ENCODE measurements around the gene ADGRB3. TPM values are rescaled to one million over a fixed set of nuclear protein-coding genes. Genes with fewer than 3 reads are reported as not detected.
"Not testable (repeated sequence)": the region's sequence is repeated elsewhere in the genome, so short reads cannot be mapped to it uniquely, and the experiment has no call there.

ADGRB3 gene
- total RNA-seq, 3 donors from 2014 or later, result 1.1 to 2.3 (median 1.2) TPM

GRCh38 chr6:68774843-68775242, 139.8 kb downstream of the ADGRB3 start:
- H3K36me3 ChIP-seq, result no peaks in the 10 kb centered on the region
- TF ChIP-seq POLR2A (IDR thresholded peaks at IDR 0.05) (no peak), POLR2AphosphoS5 (IDR thresholded peaks at IDR 0.05) (no peak), CTCF (IDR thresholded peaks at IDR 0.05) (no peak)
- no peaks in the 10 kb centered on the region for H3K27me3 ChIP-seq
- no peaks in the 10 kb centered on the region for H3K9me3 ChIP-seq
- intact Hi-C loops (cut with DNase I; ENCODE audit: low total_unique reads), result no loop called here
- no peak overlapping the region for H3K27ac ChIP-seq
- H3K4me3 ChIP-seq, result no peak overlapping the region
- H3K4me1 ChIP-seq, result no peaks in the 10 kb centered on the region
- no peak for DNase-seq (ENCODE audit: low spot score in 2 of 2)

- intact Hi-C loops (cut with DNase I; ENCODE audit: low total_unique reads), result no loop called here
- no peak overlapping the region for H3K27ac ChIP-seq
- H3K36me3 ChIP-seq, result no peaks in the 10 kb centered on the region
- no peak for DNase-seq (ENCODE audit: low spot score in 2 of 2)
- H3K9me3 ChIP-seq, result no peaks in the 10 kb centered on the region
- H3K4me1 ChIP-seq, result no peaks in the 10 kb centered on the region
- no peak for TF ChIP-seq CTCF (IDR thresholded peaks at IDR 0.05)
- no peak for TF ChIP-seq POLR2A (IDR thresholded peaks at IDR 0.05)
- TF ChIP-seq POLR2AphosphoS5 (IDR thresholded peaks at IDR 0.05), result no peak
- H3K27me3 ChIP-seq, result no peaks in the 10 kb centered on the region
- H3K4me3 ChIP-seq, result no peak overlapping the region
Measured at GRCh38 chr6:68776354-68776753, 141.3 kb downstream of the ADGRB3 start.

- no peaks in the 10 kb centered on the region for H3K36me3 ChIP-seq
- no peak for DNase-seq (ENCODE audit: low spot score in 2 of 2)
- H3K4me3 ChIP-seq, result no peak overlapping the region
- intact Hi-C loops (cut with DNase I; ENCODE audit: low total_unique reads), result no loop called here
- H3K9me3 ChIP-seq, result no peaks in the 10 kb centered on the region
- TF ChIP-seq CTCF (IDR thresholded peaks at IDR 0.05), result no peak
- TF ChIP-seq POLR2AphosphoS5 (IDR thresholded peaks at IDR 0.05), result no peak
- no peak for TF ChIP-seq POLR2A (IDR thresholded peaks at IDR 0.05)
- H3K27ac ChIP-seq, result no peak overlapping the region
- H3K4me1 ChIP-seq, result no peaks in the 10 kb centered on the region
- H3K27me3 ChIP-seq, result no peaks in the 10 kb centered on the region
Measured at GRCh38 chr6:68777956-68778355, 142.9 kb downstream of the ADGRB3 start.

- Histone ChIP-seq H3K4me3 (no peak overlapping the region), H3K9me3 (no peaks in the 10 kb centered on the region), H3K27ac (no peak overlapping the region), H3K4me1 (no peaks in the 10 kb centered on the region), H3K36me3 (no peaks in the 10 kb centered on the region), H3K27me3 (no peaks in the 10 kb centered on the region)
- no peak for TF ChIP-seq POLR2A (IDR thresholded peaks at IDR 0.05)
- TF ChIP-seq CTCF (IDR thresholded peaks at IDR 0.05), result peak in 2 of 3 donors; percentile 36 to 37
- no peak for DNase-seq (ENCODE audit: low spot score in 2 of 2)
- intact Hi-C loops (cut with DNase I; ENCODE audit: low total_unique reads), result no loop called here
Measured at GRCh38 chr6:68778356-68779020, 143.4 kb downstream of the ADGRB3 start.

GRCh38 chr6:68779366-68779765, 144.3 kb downstream of the ADGRB3 start:
- TF ChIP-seq CTCF (IDR thresholded peaks at IDR 0.05) (no peak), POLR2AphosphoS5 (IDR thresholded peaks at IDR 0.05) (no peak), POLR2A (IDR thresholded peaks at IDR 0.05) (no peak)
- H3K4me1 ChIP-seq, result no peaks in the 10 kb centered on the region
- intact Hi-C loops (cut with DNase I; ENCODE audit: low total_unique reads), result no loop called here
- no peaks in the 10 kb centered on the region for H3K36me3 ChIP-seq
- no peak overlapping the region for H3K27ac ChIP-seq
- no peaks in the 10 kb centered on the region for H3K9me3 ChIP-seq
- no peaks in the 10 kb centered on the region for H3K27me3 ChIP-seq
- DNase-seq (ENCODE audit: low spot score in 2 of 2), result no peak
- no peak overlapping the region for H3K4me3 ChIP-seq

- intact Hi-C loops (cut with DNase I; ENCODE audit: low total_unique reads); DNase-seq (ENCODE audit: low spot score in 2 of 2); H3K4me1 ChIP-seq; H3K4me3 ChIP-seq; H3K27ac ChIP-seq; H3K36me3 ChIP-seq; H3K27me3 ChIP-seq; H3K9me3 ChIP-seq: not testable (repeated sequence)
Measured at GRCh38 chr6:68790128-68790527, 155.0 kb downstream of the ADGRB3 start.

- DNase-seq (ENCODE audit: low spot score in 2 of 2); H3K27me3 ChIP-seq; H3K4me1 ChIP-seq; H3K36me3 ChIP-seq; intact Hi-C loops (cut with DNase I; ENCODE audit: low total_unique reads); H3K4me3 ChIP-seq; H3K9me3 ChIP-seq; H3K27ac ChIP-seq: not testable (repeated sequence)
Measured at GRCh38 chr6:68814976-68815375, 179.9 kb downstream of the ADGRB3 start.

Measured in breast epithelium (tissue), 4 donors.